K562 (cell line): ENCODE results near the gene SAMD4A. TPM values are rescaled to one million over a fixed set of nuclear protein-coding genes. Genes with fewer than 3 reads are reported as not detected.

Experiments used
- ATAC-seq: fragments of 200-7000 bp; cut with Tn5 transposase; 3 replicates; pipeline ENCODE4 v1.9.1; 2020; ENCODE audit warnings: moderate library complexity
- BruUV-seq: library from RNA; stranded (reverse); fragments of 400-500 nt; replicated peaks from 2 replicates; lab custom pipeline; 2021; lab: Mats Ljungman, UMichigan
- CTCF ChIA-PET: fragments of 300-600 bp; formaldehyde crosslinking; extraction: SDS; loops from one replicate; lab custom pipeline; 2021; ENCODE audit warnings: low intra/inter-chr PET ratio; lab: Yijun Ruan, JAX
- POLR2A ChIA-PET: fragments of 300-600, 350-650 bp; sonication (Branson Sonifier 250); formaldehyde crosslinking; extraction: SDS; loops from one replicate; lab custom pipeline; 2021; ENCODE audit warnings: antibody characterized with exemption, inconsistent platforms; lab: Yijun Ruan, JAX
- DNase-seq, 4 experiments: peaks; one replicate each; pipeline versions ENCODE4 v3.0.0 to v3.0.0-alpha.2; 2011 to 2018; ENCODE audit warnings: low spot score in 3 of 4, mixed read lengths in 3 of 4; ENCODE audit errors: extremely low read depth in 1 of 4
- FAIRE-seq: peaks from 2 replicates; lab custom pipeline; 2011; peaks lifted over from hg19 to GRCh38; lab: Jason Lieb, UNC
- H2AFZ ChIP-seq: 2 replicates; pipeline ENCODE4 v1.6.0; 2011; ENCODE audit warnings: low read depth, low read length, control low read depth, inconsistent platforms
- H3K27ac ChIP-seq: fragments of 200-600 bp; 3 replicates; pipeline ENCODE4 v1.8.0; 2011; ENCODE audit warnings: low read depth, mild to moderate bottlenecking, control low read depth, inconsistent platforms, low read length, moderate library complexity, mixed read lengths; ENCODE audit errors: extremely low read depth
- H3K27me3 ChIP-seq, 2 experiments: fragments of 300-600 bp in 1 of 2; 2 replicates in 1 of 2; 3 replicates in 1 of 2; pipeline versions ENCODE4 v1.6.0 to v1.8.0; 2011; ENCODE audit warnings: inconsistent platforms in 2 of 2, low read length in 2 of 2, mild to moderate bottlenecking in 1 of 2, mixed read lengths in 1 of 2, moderate library complexity in 1 of 2; ENCODE audit not compliant: control insufficient read depth in 2 of 2, insufficient read depth in 2 of 2
- H3K36me3 ChIP-seq: fragments of 300-600 bp; 3 replicates; pipeline ENCODE4 v1.8.0; 2011; ENCODE audit warnings: mild to moderate bottlenecking, low read length, inconsistent platforms; ENCODE audit not compliant: control insufficient read depth, insufficient read depth
- H3K4me1 ChIP-seq, 2 experiments: fragments of 200-600 bp in 1 of 2; replicated peaks in 1 of 2; 2 replicates in 1 of 2; 3 replicates in 1 of 2; pipeline versions ENCODE4 v1.5.1 to v1.8.0; 2011; ENCODE audit warnings: inconsistent platforms in 2 of 2, low read length in 2 of 2, mild to moderate bottlenecking in 1 of 2, mixed read lengths in 1 of 2, moderate library complexity in 1 of 2; ENCODE audit not compliant: control insufficient read depth in 2 of 2, insufficient read depth in 2 of 2
- H3K4me2 ChIP-seq: 2 replicates; pipeline ENCODE4 v1.6.1; 2011; ENCODE audit warnings: low read length, control low read depth, inconsistent platforms, mixed read lengths; ENCODE audit not compliant: insufficient read depth
- H3K4me3 ChIP-seq: fragments of 200-600 bp; sonication (generic), shearing (Covaris generic); 2 replicates; pipeline ENCODE4 v1.5.1; 2016; ENCODE audit warnings: control low read depth, inconsistent platforms
- H3K79me2 ChIP-seq: fragments of 200-600 bp; 3 replicates; pipeline ENCODE4 v1.8.0; 2011; ENCODE audit warnings: low read length, inconsistent platforms; ENCODE audit not compliant: control insufficient read depth, insufficient read depth
- H3K9ac ChIP-seq, 2 experiments: 2 replicates each; pipeline versions ENCODE4 v1.6.0 to v1.6.1; 2011; ENCODE audit warnings: low read depth in 2 of 2, low read length in 2 of 2, control low read depth in 1 of 2, inconsistent platforms in 1 of 2, mild to moderate bottlenecking in 1 of 2, mixed read lengths in 1 of 2; ENCODE audit not compliant: insufficient read depth in 1 of 2
- H3K9me1 ChIP-seq: one replicate; pipeline ENCODE4 v1.6.0; 2011; ENCODE audit warnings: inconsistent platforms, mild to moderate bottlenecking, low read length, moderate library complexity; ENCODE audit not compliant: control insufficient read depth, insufficient read depth
- H3K9me3 ChIP-seq: replicated peaks from 2 replicates; pipeline ENCODE4 v1.5.1; 2011; ENCODE audit warnings: low read depth, low read length, inconsistent platforms; ENCODE audit not compliant: control insufficient read depth, insufficient read depth
- H4K20me1 ChIP-seq: replicated peaks from 2 replicates; pipeline ENCODE4 v1.6.1; 2011; ENCODE audit warnings: low read length, inconsistent platforms, mixed read lengths; ENCODE audit not compliant: control insufficient read depth, insufficient read depth
- ARID3A ChIP-seq: IDR thresholded peaks from 2 replicates; pipeline ENCODE4 v1.6.1; 2012; ENCODE audit warnings: low read depth, low read length, improper control_type of control experiment, borderline replicate concordance
- CCNT2 ChIP-seq: IDR thresholded peaks from 2 replicates; pipeline ENCODE4 v1.6.1; 2011; ENCODE audit warnings: borderline replicate concordance, low read depth, mild to moderate bottlenecking, moderate library complexity, mixed read lengths, low read length; ENCODE audit not compliant: insufficient read length; ENCODE audit errors: extremely low read depth
- DDX20 ChIP-seq: fragments of 450-650 bp; IDR thresholded peaks from 2 replicates; pipeline ENCODE4 v1.6.1; 2016; ENCODE audit warnings: missing genetic modification characterization, low read depth, mild to moderate bottlenecking, missing compliant biosample characterization, moderate library complexity
- E2F5 ChIP-seq: sonication (generic); formaldehyde crosslinking; IDR thresholded peaks from 2 replicates; pipeline ENCODE4 v1.8.0; 2022; ENCODE audit warnings: mild to moderate bottlenecking, missing genetic modification reagents
- ETS1 ChIP-seq: conservative IDR thresholded peaks from 2 replicates; pipeline ENCODE4 v1.6.1; 2011; ENCODE audit warnings: low read depth, mild to moderate bottlenecking, low read length; ENCODE audit not compliant: control insufficient read depth
- MED1 ChIP-seq: sonication (generic); formaldehyde crosslinking; IDR thresholded peaks from 2 replicates; pipeline ENCODE4 v1.8.1; 2023; ENCODE audit warnings: missing genetic modification reagents, borderline replicate concordance
- NFXL1 ChIP-seq: fragments of 450-650 bp; formaldehyde crosslinking; IDR thresholded peaks from 2 replicates; pipeline ENCODE4 v1.4.0; 2021; ENCODE audit warnings: mild to moderate bottlenecking
- PREB ChIP-seq: sonication (generic); formaldehyde crosslinking; IDR thresholded peaks from 2 replicates; pipeline ENCODE4 v1.8.1; 2023; ENCODE audit warnings: mild to moderate bottlenecking, missing genetic modification reagents
- RFX7 ChIP-seq: fragments of 250-450 bp; sonication (Bioruptor Pico); IDR thresholded peaks from 2 replicates; pipeline ENCODE4 v1.5.1; 2021; ENCODE audit warnings: mild to moderate bottlenecking
- SP1 ChIP-seq: sonication (generic); formaldehyde crosslinking; IDR thresholded peaks from 2 replicates; pipeline ENCODE4 v1.8.1; 2022; ENCODE audit warnings: mild to moderate bottlenecking, missing genetic modification reagents
- THRA ChIP-seq: fragments of 450-650 bp; IDR thresholded peaks from 2 replicates; pipeline ENCODE4 v1.6.1; 2017; ENCODE audit warnings: mild to moderate bottlenecking, moderate library complexity
- ZC3H8 ChIP-seq: fragments of 450-650 bp; IDR thresholded peaks from 2 replicates; pipeline ENCODE4 v1.6.1; 2017
- ZNF24 ChIP-seq: fragments of 450-650 bp; IDR thresholded peaks from 2 replicates; pipeline ENCODE4 v1.6.1; 2016
- ZNF282 ChIP-seq: sonication (generic); formaldehyde crosslinking; IDR thresholded peaks from 2 replicates; pipeline ENCODE4 v1.8.1; 2023; ENCODE audit warnings: missing genetic modification reagents
- ZNF347 ChIP-seq: fragments of 450-650 bp; formaldehyde crosslinking; IDR thresholded peaks from 2 replicates; pipeline ENCODE4 v1.4.0; 2020; ENCODE audit warnings: low read depth, mild to moderate bottlenecking, moderate library complexity
- ZNF668 ChIP-seq: fragments of 250-450 bp; sonication (Bioruptor Pico); IDR thresholded peaks from 2 replicates; pipeline ENCODE4 v1.8.0; 2022; ENCODE audit warnings: mild to moderate bottlenecking, inconsistent platforms
- ZNF785 ChIP-seq: fragments of 250-450 bp; sonication (Bioruptor Pico); IDR thresholded peaks from 2 replicates; pipeline ENCODE4 v1.4.0; 2020; ENCODE audit warnings: mild to moderate bottlenecking
- WGBS: fragments of 100-300 bp; shearing (Covaris generic); methylation state at CpG from one replicate; pipeline ENCODE4 v1.1.6; 2016; ENCODE audit warnings: low coverage, mixed read lengths; ENCODE audit not compliant: insufficient coverage; ENCODE audit errors: missing lambda C conversion rate; 5-methylcytosine and 5-hydroxymethylcytosine counted together
- in situ Hi-C: fragments of 300-500 bp; cut with MboI; formaldehyde crosslinking; loops from 4 replicates; pipeline ENCODE4 v1.15.0; 2018; ENCODE audit warnings: inconsistent platforms, mixed read lengths
- intact Hi-C: fragments of 100-400 bp; cut with micrococcal nuclease; formaldehyde crosslinking; loops from 2 replicates; pipeline ENCODE4 v1.14.2; 2022
- polyA plus RNA-seq, 8 experiments: library from polyadenylated mRNA; depleted of rRNA in 4 of 8; stranded (reverse) in 5 of 8; unstranded in 3 of 8; fragments of >200 nt; fragmentation: Nextera tagmentation in 2 of 8; fragmentation: Illumina TruSeq in 1 of 8; extraction: Ambion mirVana in 2 of 8; extraction: Trizol in 1 of 8; gene quantifications; 2 replicates each; pipeline versions ENCODE4 v1.2.1 to v1.2.3, GENCODE V29; 2011 to 2014; ENCODE audit warnings: inconsistent platforms in 1 of 8, missing spikeins in 1 of 8
- total RNA-seq, 7 experiments: library from RNA; depleted of rRNA in 6 of 7; stranded (reverse); fragments of >200 nt in 6 of 7; fragmentation: Illumina TruSeq in 2 of 7; extraction: Trizol in 2 of 7; gene quantifications; 2 replicates each; pipeline versions ENCODE4 v1.2.1 to v1.2.3, GENCODE V29; 2011 to 2021; ENCODE audit warnings: low replicate concordance in 1 of 7

SAMD4A gene
- total and polyA plus RNA-seq, 9 of the 15 experiments (the other 6 are each of a cell fraction or from before 2014, with no cell fraction given): 0.66 to 6.8 (median 3.3) TPM

GRCh38 chr14:54658836-54659235 lies 91.9 kb downstream of the SAMD4A start (continued):
- TF ChIP-seq ARID3A: no peak
- TF ChIP-seq THRA: no peak
- no peak for TF ChIP-seq ZNF668 (CRISPR knock-in tag)
- TF ChIP-seq ZNF347 (CRISPR knock-in tag): no peak
- no peak for TF ChIP-seq MED1 (CRISPR knock-in tag)
- TF ChIP-seq ZNF24: no peak
- no peak for TF ChIP-seq ZNF785 (CRISPR knock-in tag)
- no peak for TF ChIP-seq ZC3H8
- no peak for TF ChIP-seq NFXL1 (CRISPR knock-in tag)

GRCh38 chr14:54659365-54659764 lies 92.4 kb downstream of the SAMD4A start:
- intact Hi-C loops (no loop called here), in situ Hi-C loops (no loop called here)
- H4K20me1 ChIP-seq: no peaks in the 10 kb centered on the region
- no peaks in the 10 kb centered on the region for H3K9me1 ChIP-seq
- ChIA-PET CTCF (no interaction called here), POLR2A (no interaction called here)
- DNase-seq (no peak), ATAC-seq (no peak), FAIRE-seq (no peak)
- H3K36me3 ChIP-seq: no peaks in the 10 kb centered on the region
- BruUV-seq: no TSS peak
- H2AFZ ChIP-seq: no peak overlapping the region
- H3K9me3 ChIP-seq: no peaks in the 10 kb centered on the region
- no peak overlapping the region for H3K9ac ChIP-seq
- no peaks in the 10 kb centered on the region for H3K79me2 ChIP-seq
- no peak overlapping the region for H3K4me3 ChIP-seq
- H3K27ac ChIP-seq: no peak overlapping the region
- no peak overlapping the region for H3K4me2 ChIP-seq
- H3K27me3 ChIP-seq: no peaks in the 10 kb centered on the region
- H3K4me1 ChIP-seq: no peaks in the 10 kb centered on the region; a peak in 1 of 5 replicates
- 75% methylated on average over 5 of the region's 6 CpGs for WGBS
- TF ChIP-seq SP1 (CRISPR knock-in tag) (no peak), DDX20 (tag) (no peak), ETS1 (no peak), PREB (CRISPR knock-in tag) (no peak), CCNT2 (no peak), ZNF282 (CRISPR knock-in tag) (no peak), E2F5 (CRISPR knock-in tag) (no peak), RFX7 (CRISPR knock-in tag) (no peak)
